Stimulated activated naive CD4-positive, alpha-beta T cell (primary cell): Measurements from ENCODE around the gene COG5.

Experiments used
- DNase-seq, 6 experiments: peaks; one replicate each; lab custom pipeline; 2025; lab: John Stamatoyannopoulos, UW

The COG5 gene

DNA sequence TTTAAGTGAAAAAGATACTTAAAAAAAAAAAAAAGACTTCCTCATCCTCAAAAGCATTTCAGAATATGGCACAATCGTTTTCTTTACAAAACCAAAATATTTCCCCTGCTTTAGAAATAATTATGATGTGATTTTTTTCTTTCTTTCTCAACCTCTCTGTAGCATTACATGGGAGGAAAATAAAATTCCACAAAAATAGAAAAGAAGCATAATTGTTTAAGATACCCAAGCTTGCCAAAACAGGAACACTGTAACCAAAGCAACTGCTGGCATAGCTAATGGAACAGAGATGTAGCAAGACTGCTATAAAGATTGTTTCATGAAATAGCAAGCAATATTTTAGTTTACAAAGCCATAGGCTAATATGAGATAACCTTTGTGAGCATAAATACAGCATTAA lies 169.4 kb downstream of the COG5 start:
- no peak for DNase-seq

DNA sequence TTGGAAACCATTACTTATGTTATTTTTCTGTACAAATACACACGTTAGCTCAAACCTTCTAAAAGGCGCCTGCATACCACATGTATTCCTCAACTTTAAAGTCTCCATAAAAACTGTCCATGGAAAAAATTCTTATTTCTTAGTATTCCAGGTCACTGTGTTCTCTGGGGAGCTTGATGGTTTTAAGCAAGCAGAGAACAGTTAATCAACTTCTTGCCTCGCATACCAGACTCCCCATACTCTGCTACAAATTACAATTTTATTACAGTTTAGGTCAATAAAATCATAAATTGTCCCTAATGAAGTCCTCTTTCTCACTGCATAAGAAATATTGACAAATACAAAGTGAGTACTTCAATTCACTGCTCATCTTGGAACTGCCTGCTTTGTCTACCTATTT lies 170.9 kb downstream of the COG5 start:
- no peak for DNase-seq

DNA sequence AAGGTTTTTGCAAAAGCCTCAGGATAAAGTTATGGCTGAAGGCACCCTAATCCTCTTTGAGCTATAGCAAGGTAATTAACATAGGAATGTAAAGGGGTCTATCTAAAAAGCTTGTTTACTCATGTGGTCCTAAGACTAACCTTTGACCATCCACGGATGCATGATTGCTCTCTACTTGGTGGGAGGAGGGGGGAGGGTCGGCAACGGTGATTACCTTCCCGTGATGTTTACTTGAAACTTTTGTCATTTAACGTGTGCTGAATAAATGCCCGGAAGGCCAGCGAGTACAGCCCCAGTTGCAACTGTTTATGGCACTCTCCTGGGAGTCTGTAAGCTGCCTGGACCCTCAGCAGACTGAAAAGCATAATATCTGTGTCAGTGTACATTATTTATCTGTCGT lies 172.8 kb downstream of the COG5 start:
- DNase-seq: no peak

DNA sequence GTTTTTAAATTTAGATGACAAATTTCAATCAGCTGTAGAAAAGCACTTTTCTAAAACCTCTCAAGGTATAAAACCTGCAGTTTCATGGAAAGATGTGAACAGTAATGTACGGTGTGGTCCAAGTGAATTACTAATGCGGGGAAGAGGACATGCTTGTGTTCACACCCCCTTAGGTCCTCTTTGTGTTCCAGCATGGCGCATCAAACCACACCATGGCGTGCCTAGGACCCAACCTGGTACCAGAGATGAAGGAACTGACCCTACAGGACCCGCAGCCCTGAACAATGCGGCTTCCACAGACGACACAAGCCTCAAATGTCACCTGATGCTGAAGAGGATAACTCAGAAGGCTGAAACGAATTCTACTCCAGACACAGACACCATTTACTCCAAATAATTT lies 175.1 kb downstream of the COG5 start:
- DNase-seq: no peak

DNA sequence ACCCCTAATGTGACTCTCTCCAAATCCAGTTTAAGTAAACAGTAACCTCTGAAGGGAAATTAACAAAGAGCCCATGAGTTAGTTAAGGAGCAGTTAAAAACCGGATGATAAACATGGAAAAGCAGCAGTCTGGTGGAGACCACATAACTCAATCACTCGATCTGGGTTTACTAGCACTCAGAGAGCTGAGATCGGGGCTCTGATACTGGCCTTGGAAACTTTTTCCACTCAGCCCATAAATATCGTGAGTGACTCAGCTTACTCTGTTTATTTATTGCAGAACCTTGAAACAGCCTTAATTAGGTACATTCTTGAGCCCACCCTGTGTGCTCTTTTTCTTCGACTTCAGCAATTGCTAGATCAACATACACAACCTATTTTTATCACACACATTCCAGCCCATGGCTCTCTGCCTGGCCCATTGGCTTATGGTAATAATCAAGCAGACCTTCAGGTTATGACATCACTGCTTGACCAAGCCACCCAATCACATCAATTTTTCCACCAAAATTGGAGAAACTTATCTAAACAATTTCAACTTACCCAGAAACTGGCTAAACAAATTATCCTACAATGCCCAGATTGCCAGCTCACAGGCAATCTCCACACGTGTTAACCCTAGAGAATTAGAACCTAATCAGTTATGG lies 176.0 kb downstream of the COG5 start:
- DNase-seq: no peak

DNA sequence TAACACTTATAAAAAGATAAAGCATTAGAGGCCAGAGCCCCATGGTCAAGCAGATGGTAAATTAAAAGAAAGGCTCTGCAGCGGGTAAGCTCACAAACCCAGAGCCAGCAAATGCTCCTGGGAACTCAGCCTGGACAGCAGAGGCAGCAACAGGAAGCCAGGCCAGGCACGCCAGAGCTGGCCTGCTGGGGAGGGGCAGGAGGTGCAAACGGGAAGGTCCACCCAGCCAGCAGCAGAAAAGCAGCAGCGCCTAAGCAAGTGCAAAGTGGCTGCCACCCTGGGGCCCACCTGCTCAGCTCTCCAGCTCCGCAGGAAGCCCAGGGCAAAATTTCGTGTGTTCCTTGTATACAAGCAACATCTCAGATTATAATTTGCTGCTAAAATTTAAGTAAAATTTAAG lies 176.6 kb downstream of the COG5 start:
- DNase-seq: no peak

DNA sequence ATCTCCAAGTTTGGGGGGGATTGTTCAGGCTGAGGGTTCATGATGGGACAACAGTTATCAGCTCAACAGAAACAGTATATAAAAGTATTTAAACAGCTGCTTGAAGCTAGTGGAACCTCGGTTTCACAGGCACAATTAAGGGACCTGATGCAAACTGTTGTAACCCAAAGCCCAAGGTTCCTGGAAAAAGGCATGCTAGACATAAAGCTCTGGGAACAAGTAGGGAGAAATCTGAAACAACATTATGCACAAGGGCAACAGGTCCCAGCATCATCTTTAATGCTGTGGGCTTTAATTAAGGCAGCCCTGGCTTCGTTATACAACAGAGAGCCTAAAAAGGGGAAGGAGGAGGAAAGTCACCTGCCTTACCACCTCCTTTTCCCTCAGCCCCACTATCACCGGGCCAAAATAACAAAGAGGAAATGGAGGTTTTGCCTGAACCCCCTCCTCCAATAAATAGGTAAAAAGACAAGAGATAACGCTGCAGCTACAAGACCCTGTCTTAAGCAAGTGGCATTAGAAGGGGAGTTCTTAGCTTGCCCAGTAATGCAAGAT lies 177.1 kb downstream of the COG5 start:
- no peak for DNase-seq

DNA sequence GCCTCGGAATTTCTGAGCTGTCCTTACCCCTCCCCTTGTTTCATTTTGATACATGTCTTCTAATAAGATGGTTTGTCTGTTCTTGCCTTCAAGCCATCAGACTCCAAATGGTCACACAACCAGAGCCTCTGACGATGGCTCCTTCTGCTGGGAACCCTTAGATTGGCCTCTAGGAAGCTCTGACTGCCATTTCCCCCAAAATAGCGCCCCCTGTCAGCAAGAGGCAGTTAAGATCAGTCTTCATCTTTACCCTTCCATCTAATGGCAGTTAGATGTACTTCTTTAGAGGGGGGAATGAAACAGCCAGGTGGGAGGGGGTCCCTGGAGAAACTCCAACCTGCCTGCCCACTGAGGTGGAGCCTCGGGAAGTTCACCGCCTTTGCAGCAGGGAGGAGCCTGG lies 179.7 kb downstream of the COG5 start:
- no peak for DNase-seq

DNA sequence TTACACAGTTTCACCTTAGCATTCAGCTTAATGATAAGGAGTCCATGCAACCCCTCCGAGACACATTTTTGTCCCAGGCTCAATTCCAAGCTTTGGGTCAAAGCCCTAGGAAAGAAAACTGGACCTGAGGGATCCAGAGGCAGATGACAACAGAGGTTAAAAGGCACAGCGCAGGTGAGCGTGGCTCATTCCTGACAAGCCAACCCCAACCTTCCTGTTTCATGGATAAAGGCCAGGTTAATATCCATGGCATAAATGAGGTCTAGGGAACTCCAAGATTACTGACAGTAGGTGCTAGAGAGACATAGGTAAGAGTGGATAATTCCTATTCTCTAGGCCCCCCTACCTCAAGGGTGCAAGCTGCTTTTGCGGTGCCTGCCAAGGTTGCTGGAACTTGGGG lies 180.5 kb downstream of the COG5 start:
- DNase-seq: no peak

DNA sequence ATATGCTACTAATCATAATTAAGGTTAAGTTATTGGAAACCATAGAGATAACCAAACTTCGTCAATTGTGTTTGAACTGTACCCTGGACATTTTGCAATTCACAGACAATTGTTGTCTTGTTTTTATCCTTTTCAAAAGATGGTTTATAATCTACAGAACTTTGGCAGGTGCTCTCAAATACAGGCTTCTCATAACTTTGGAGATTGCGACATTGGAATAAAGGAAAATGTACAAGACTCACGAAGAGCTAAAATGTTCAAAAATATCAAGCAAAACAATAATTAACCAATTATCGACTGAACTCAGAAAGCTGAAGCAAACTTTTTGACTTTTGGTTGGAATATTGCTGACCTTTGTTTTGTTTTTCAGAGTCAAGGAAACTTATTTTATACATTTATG lies 182.3 kb downstream of the COG5 start:
- no peak for DNase-seq

DNA sequence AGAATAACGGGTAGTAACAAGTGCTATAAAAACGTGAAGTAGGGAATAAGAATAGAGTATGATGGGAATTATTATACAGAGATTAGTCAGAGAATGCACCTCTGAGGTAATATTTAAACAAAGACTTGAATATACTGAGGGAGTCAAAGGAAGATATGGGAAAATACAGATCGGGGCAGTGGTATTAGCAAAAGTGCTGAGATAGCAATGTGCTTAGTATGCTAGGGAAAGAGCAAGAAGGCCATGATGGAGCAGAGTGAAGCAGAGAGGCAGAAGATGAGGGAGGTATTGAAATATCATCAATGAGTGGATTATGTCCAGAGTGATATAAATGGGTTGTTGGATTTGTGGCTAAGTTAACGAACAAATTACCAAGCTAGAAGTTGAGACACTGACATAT lies 190.4 kb downstream of the COG5 start:
- no peak for DNase-seq

DNA sequence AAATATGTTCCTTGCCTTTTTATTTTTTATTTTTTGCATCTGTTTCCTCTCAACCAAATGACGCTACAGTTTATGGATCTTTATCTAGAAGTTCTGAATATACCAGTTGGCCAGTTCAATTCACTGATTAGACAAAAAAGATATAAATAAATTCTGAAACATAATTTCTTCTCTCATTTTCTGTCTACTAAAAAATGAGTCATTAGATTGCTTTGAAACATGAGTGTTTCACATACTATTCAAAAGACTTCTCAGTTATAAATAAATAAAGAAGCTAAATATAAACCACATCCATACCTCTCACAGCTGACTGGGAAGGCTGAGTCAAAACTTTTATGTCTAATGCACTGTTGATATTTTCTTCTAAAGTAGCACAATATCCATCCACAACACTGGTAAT lies 191.4 kb downstream of the COG5 start:
- DNase-seq: no peak

DNA sequence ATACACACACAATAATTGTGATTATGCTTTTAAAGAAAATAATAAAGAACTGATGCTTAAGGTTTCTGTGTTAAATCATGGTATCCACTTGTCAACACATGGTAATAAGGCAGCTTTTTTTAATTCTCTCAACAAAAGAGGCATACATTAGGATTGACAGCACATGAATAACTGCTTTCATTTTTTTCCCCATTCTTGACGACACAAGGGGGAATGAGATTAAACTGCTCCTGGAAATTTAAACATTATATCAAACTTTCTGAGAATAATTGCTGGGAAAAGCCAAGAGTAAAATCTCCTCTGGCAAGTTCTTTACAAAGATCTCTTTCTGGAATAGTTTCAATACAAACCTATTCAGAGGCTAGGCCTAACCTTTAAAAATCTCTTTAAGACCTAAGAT lies 192.9 kb downstream of the COG5 start:
- DNase-seq: no peak

DNA sequence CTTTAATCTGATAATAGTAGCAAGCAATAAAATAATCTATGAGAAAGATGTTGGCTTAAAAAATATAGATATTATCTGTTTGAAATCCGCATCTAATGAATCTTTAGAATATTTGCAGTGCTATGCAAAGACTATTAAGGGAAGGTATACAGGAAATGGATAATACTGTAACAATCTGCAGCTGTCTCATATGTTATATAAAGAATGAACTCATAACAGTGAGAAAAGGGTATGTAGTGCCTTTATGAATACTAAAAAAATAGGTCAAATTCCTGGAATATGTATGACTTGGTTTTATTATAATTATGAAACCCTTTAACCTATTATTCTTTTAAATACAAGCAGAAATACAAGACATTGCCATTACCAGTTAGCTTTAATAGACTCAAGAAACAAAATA lies 198.9 kb downstream of the COG5 start:
- no peak for DNase-seq

DNA sequence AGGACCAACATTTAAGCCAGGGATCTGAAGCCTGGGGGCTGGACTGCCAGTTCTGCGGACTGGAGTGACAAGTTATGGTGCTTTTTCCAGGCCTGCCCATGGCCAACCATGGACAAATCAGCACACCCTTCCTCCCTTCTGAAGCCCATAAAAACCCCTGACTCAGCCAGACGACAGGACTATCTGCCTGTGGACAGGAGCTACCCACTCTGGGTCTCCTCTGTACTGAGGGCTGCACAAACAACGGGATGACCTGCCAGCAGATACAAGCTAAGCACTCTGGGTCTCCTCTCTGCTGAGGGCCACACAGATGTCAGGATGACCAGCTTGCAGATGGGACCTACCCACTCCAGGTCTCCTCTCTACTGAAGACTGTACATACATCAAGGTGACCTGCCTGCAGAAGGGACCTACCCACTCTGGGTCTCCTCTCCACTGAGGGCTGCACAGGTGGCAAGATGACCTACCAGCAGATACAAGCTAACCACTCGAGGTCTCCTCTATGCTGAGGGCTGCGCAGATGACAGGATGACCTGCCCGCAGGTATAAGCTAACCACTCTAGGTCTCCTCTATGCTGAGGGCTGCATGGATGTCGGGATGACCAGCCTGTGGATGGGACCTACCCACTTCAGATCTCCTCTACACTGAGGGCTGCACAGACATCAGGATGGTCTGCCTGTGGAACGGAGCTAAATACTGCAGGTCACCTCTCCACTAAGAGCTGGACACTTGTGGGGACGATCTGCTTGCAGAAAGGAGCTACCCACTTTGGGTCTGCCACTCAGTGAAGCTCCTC lies 204.0 kb downstream of the COG5 start:
- no peak for DNase-seq

DNA sequence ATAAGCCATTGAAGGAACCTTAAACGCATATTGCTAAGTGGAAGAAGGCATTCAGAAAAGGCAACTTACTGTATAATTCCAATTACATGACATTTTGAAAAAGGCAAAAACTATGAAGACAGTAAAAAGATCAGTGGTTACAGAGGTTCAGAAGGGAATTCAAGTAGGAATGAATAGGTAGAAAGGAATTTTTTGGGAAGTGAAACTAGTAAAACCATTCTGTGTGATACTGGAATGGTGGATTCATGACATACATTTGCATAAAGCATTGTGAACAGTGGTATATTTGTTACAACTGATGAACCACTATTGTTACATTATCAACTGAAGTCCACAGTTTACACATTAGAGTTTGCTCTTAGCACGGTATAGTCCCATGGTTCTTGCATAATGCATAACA lies 208.1 kb downstream of the COG5 start:
- no peak for DNase-seq

DNA sequence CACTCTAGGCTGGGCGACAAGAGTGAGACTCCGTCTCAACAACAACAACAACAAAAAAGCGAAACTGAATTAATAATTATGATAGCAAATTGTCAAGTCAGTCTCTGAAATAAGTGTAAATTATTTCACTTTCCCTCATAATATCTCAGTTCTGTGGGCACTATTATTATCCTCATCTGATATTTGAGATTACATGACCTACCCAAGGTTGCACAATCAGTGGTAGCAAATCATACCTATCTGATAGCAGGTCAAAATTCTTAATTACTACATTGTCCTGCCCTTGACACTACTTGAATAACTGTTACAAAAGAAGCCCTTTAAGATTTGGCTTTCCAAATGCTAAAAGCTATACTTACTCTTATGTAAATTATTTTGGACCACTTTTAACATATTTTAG lies 209.1 kb downstream of the COG5 start:
- DNase-seq: no peak

DNA sequence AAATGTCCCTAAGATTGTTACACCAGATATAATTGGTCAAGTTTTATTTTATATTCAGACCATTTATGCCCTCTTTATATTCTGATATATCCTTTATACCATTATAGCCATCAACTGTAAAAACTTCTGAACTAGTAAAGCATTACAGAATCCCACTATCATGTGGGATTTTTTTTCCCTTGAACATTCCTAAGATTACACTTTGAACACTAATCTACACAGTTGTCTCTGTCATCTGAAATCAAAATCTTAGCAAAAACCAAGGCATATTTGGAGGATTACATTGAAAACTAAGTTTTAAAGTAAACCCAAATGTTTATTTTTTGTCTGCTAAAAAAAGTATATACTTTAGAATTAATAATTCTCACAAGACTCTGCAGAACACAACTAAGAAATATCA lies 210.0 kb downstream of the COG5 start:
- no peak for DNase-seq

DNA sequence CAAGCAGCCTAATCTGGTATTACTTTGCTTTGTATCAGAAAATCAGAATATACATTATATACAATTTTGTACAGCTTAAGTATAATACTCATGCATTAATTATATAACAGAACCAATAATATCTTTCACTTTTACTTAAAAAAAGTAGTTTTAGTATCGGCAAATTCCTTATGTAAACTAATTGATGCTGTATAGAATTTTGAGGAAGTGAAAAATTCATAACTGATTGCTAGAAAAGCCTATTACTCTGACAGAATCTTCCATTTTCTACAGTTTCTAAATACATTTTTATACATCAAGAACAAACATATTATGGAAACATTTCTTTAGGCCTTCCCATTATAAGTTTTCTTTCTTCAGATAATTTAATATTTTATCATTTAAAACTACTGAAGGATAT lies 217.8 kb downstream of the COG5 start:
- no peak for DNase-seq

DNA sequence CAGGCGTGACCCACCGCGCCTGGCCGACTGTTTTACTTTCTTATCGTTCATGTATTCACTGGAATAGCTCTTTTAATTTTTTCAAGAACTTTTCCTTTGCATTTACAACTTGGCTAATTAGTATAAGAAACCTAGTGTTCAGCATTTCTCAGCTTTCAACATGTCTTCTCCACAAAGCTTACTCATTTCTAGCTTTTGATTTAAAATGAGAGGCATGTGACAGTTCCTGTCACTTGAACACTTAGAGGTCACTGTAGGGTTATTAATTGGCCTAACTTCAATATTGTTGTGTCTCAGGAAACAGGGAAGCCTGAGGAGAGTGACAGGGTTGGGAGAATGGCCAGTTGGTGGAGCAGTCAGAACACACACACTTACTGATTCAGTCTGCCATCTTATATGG lies 218.9 kb downstream of the COG5 start:
- no peak for DNase-seq

DNA sequence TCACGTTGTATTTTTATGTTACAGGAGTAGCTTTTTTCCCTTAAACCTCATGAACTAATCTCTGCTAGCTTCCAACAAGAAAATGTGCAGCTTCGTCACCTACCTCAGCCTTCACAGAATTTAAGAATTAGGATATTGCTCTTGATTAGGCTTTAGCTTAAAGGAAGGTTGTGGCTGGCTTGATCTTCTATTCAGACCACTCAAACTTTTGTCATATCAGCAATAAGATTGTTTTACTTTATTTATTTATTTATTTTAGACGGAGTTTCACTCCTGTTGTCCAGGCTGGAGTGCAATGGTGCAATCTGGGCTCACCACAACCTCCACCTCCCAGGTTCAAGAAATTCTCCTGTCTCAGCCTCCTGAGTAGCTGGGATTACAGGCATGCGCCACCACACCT lies 219.4 kb downstream of the COG5 start:
- no peak for DNase-seq

DNA sequence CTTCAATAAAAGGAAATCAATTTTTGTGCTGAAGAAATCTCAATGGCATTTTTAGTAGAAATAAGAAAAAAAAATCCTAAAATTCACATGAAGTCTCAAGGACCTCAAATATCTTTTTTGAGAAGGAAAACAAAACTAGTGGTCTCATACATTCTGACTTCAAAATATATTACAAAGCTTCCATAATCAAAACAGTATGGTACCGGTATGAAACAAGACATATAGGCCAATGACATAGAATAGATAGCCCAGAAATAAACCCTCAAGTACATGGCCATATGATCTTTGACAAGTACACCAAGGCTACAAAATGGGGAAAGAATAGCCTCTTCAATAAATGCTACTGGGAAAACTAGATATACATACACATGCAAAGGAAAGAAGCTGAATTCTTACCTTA lies 225.6 kb downstream of the COG5 start:
- no peak for DNase-seq

DNA sequence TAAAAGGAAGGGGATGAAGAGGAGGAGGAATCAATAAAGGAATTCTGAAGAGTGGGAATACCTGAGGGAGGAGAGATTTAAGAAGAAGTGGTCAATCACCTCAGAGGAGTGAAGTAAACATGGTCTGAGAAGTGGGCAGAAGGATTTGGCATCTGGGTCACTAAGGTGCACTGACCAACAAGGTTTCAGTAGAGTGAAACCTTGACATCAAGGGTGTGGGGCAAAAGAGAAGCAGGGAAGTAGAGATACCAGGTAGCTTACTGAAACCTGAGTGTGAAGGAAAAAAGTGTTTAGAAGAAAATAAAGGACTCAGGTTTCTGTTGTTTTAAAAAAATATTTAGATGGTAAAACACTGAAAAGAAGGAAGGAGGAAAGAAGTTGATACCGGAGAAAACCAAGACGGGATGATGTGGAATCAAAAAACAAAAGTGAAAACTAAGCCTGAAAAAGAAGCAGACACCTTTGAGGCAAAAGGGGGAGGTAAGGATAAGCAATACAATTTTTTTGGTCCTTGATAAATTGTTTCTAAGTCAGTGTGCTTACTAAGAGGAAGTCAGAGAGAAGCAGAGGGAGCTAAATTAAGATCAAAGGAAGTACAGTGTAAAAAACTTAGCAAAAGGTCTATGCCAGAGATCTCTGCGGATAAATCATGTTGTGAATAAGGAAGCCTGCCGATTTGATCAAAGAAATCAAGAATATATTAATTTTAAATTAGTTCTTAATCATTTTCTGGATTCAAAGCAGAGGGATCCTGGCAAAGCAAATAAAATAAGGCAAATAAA lies 231.0 kb downstream of the COG5 start:
- DNase-seq: peak in 1 of 6 experiments; percentile 13
